Esophagus squamous epithelium (tissue), 5 donors: ENCODE measurements around the gene MORN1. TPM values are rescaled to one million over a fixed set of nuclear protein-coding genes. Genes with fewer than 3 reads are reported as not detected.

ENCODE experiments used
- DNase-seq: peaks from one replicate; lab custom pipeline; 2025; lab: John Stamatoyannopoulos, UW
- H3K27ac ChIP-seq, 4 donors: fragments of 200-600 bp; sonication (generic); one replicate each; pipeline ENCODE4 v1.5.1; 2016 to 2019; ENCODE audit warnings: mild to moderate bottlenecking in 1 of 4
- H3K27me3 ChIP-seq, 4 donors: fragments of 200-600 bp; sonication (generic); 1 replicate in 3 of 4; 2 replicates in 1 of 4; pipeline versions ENCODE4 v1.5.1 to v1.6.0; 2017 to 2021; ENCODE audit warnings: antibody characterized with exemption in 1 of 4
- H3K36me3 ChIP-seq, 3 donors: fragments of 200-600 bp; sonication (generic); one replicate each; pipeline ENCODE4 v1.5.1; 2016 to 2019
- H3K4me1 ChIP-seq, 3 donors: fragments of 200-600 bp; sonication (generic); one replicate each; pipeline ENCODE4 v1.5.1; 2017 to 2019
- H3K4me3 ChIP-seq, 4 donors: fragments of 200-600 bp; sonication (generic); 1 replicate in 3 of 4; 2 replicates in 1 of 4; pipeline ENCODE4 v1.5.1; 2016 to 2019; ENCODE audit warnings: mild to moderate bottlenecking in 2 of 4, moderate library complexity in 1 of 4
- H3K9me3 ChIP-seq, 3 donors: fragments of 200-600 bp; sonication (generic); one replicate each; pipeline ENCODE4 v1.5.1; 2016 to 2019
- CTCF ChIP-seq, 6 experiments: fragments of 450-650 bp in 4 of 6; fragments of 200-600 bp in 2 of 6; sonication (generic) in 2 of 6; IDR thresholded peaks; one replicate each; pipeline ENCODE4 v1.5.1; 2016 to 2019; ENCODE audit warnings: antibody characterized with exemption in 6 of 6, mild to moderate bottlenecking in 4 of 6, moderate library complexity in 4 of 6
- POLR2A ChIP-seq, 4 donors: fragments of 450-650 bp; IDR thresholded peaks; one replicate each; pipeline ENCODE4 v1.6.1; 2017; ENCODE audit warnings: antibody characterized with exemption in 4 of 4, mild to moderate bottlenecking in 4 of 4, moderate library complexity in 3 of 4
- WGBS, 2 donors: methylation state at CpG; one replicate each; pipeline ENCODE4 v1.1.5; 2018; 5-methylcytosine and 5-hydroxymethylcytosine counted together
- intact Hi-C: fragments of 100-400 bp; cut with DNase I; formaldehyde crosslinking; loops from one replicate; pipeline ENCODE4 v1.15.0; 2022
- total RNA-seq, 4 donors: library from RNA; depleted of rRNA; stranded (reverse); fragments of >200 nt; gene quantifications; one replicate each; pipeline ENCODE4 v1.1.0, GENCODE V29; 2016
- donor health status: DM: yes; HTN: yes; CAD: no.

The MORN1 gene
- total RNA-seq, 4 donors from 2014 or later = 6.7 to 10.8 (median 7.0) TPM

- no peaks in the 10 kb centered on the region for H3K27me3 ChIP-seq
- H3K27ac ChIP-seq = no peak overlapping the region
- H3K9me3 ChIP-seq = no peaks in the 10 kb centered on the region
- peaks cover 12 to 48% (median 27%) of the 10 kb centered on the region in 3 donors for H3K4me1 ChIP-seq
- no peak overlapping the region for H3K4me3 ChIP-seq
- no peak for DNase-seq
- TF ChIP-seq POLR2A (IDR thresholded peaks at IDR 0.05) (no peak), CTCF (IDR thresholded peaks at IDR 0.05) (no peak)
- peaks cover 31 to 75% (median 53%) of the 10 kb centered on the region in 3 donors for H3K36me3 ChIP-seq
- intact Hi-C loops = no loop called here
- WGBS, 2 donors = 77 to 85% methylated on average over 12 to 14 of the region's 15 CpGs
Measured at GRCh38 chr1:2307972-2308371, 83.4 kb downstream of the MORN1 start.

DNA sequence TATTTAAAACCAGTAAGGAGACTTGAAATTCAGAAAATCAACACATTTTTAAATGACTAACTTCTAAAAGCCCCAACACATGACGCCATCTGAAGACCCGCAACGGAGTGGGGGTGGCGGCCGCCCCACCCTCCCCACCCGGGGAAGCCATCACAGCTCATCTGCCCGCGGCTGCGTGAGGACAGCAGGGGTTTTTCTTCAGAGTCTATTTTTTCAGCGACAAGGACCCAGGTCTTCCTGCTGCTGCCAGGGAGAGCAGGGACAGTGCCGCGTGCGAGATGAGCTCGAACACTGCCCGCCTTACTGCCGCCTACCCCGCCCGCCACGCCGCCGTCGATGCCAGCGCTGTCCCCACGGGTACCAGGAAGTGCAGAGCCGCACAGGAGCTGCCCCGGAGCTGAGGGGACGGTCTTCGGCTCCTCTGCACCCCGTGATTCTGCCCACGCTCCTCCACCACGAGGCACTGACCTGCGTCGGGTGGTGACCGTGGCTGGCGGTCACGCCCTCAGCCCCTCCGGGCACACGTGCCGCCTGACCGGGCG lies 84.2 kb downstream of the MORN1 start:
- H3K27me3 ChIP-seq = no peaks in the 10 kb centered on the region
- intact Hi-C loops = no loop called here
- TF ChIP-seq CTCF (IDR thresholded peaks at IDR 0.05) (no peak), POLR2A (IDR thresholded peaks at IDR 0.05) (no peak)
- peaks cover 33 to 78% (median 53%) of the 10 kb centered on the region in 3 donors for H3K36me3 ChIP-seq
- H3K4me3 ChIP-seq = no peak overlapping the region
- DNase-seq = no peak
- H3K27ac ChIP-seq = no peak overlapping the region
- WGBS, 2 donors = 94% methylated on average over 19 to 36 of the region's 41 CpGs
- peaks cover 6 to 48% (median 18%) of the 10 kb centered on the region in 3 donors for H3K4me1 ChIP-seq
- no peaks in the 10 kb centered on the region for H3K9me3 ChIP-seq

GRCh38 chr1:2306151-2306978 lies 85.0 kb downstream of the MORN1 start:
- no peak overlapping the region for H3K27ac ChIP-seq
- H3K9me3 ChIP-seq = no peaks in the 10 kb centered on the region
- no peak overlapping the region for H3K4me3 ChIP-seq
- no peak for DNase-seq
- H3K36me3 ChIP-seq = peaks cover 33 to 78% (median 53%) of the 10 kb centered on the region in 3 donors
- WGBS, 2 donors = 75 to 92% methylated on average over 40 to 41 of the region's 81 CpGs
- TF ChIP-seq POLR2A (IDR thresholded peaks at IDR 0.05) (no peak), CTCF (IDR thresholded peaks at IDR 0.05) (no peak)
- H3K27me3 ChIP-seq = no peaks in the 10 kb centered on the region
- intact Hi-C loops = no loop called here
- H3K4me1 ChIP-seq = peaks cover 11 to 48% (median 18%) of the 10 kb centered on the region in 3 donors

GRCh38 chr1:2304921-2305681 lies 86.3 kb downstream of the MORN1 start:
- H3K27ac ChIP-seq = no peak overlapping the region
- no peaks in the 10 kb centered on the region for H3K9me3 ChIP-seq
- peaks cover 19 to 48% (median 24%) of the 10 kb centered on the region in 3 donors for H3K4me1 ChIP-seq
- H3K36me3 ChIP-seq = peaks cover 33 to 71% (median 53%) of the 10 kb centered on the region in 3 donors
- no peak for DNase-seq
- intact Hi-C loops = no loop called here
- no peaks in the 10 kb centered on the region for H3K27me3 ChIP-seq
- TF ChIP-seq CTCF (IDR thresholded peaks at IDR 0.05) (no peak), POLR2A (IDR thresholded peaks at IDR 0.05) (no peak)
- H3K4me3 ChIP-seq = no peak overlapping the region
- 85 to 89% methylated on average over 20 to 23 of the region's 49 CpGs for WGBS, 2 donors
